HCT116 (cell line): ENCODE measurements around the gene MAST4. TPM values are rescaled to one million over a fixed set of nuclear protein-coding genes. Genes with fewer than 3 reads are reported as not detected.

Source experiments
- ATAC-seq: fragments of 200-7000 bp; cut with Tn5 transposase; 2 replicates; pipeline ENCODE4 v1.9.1; 2020; ENCODE audit warnings: mild to moderate bottlenecking, moderate library complexity
- BruUV-seq: library from RNA; stranded (reverse); fragments of 400-500 nt; replicated peaks from 2 replicates; lab custom pipeline; 2021; lab: Mats Ljungman, UMichigan
- CTCF ChIA-PET: fragments of 300-600 bp; sonication (Branson Sonifier 250); formaldehyde crosslinking; loops from one replicate; lab custom pipeline; 2021; ENCODE audit warnings: antibody characterized with exemption; lab: Charles Lee
- POLR2A ChIA-PET: fragments of 300-600, 350-600 bp; sonication (Branson Sonifier 250); formaldehyde crosslinking; loops from one replicate; lab custom pipeline; 2021; ENCODE audit warnings: antibody characterized with exemption; lab: Charles Lee
- RAD21 ChIA-PET, 2 experiments: fragments of 300-600 bp; sonication (Branson Sonifier 250); formaldehyde crosslinking; loops; one replicate each; lab custom pipeline; 2023; ENCODE audit warnings: low total read pairs in 2 of 2; ENCODE audit not compliant: uncharacterized antibody in 2 of 2, unreplicated experiment in 2 of 2, low non-redundant PET in 1 of 2; lab: Charles Lee
- DNase-seq: peaks from one replicate; pipeline ENCODE4 v3.0.0-alpha.2; 2010; ENCODE audit warnings: low read depth, low spot score
- H2AFZ ChIP-seq: fragments of 200-600 bp; shearing (Covaris generic), sonication (generic); 2 replicates; pipeline ENCODE4 v1.6.1; 2017; ENCODE audit warnings: low read depth, mixed run types, mixed read lengths, antibody characterized with exemption, low read length; ENCODE audit not compliant: poor library complexity, severe bottlenecking
- H3K27ac ChIP-seq: 2 replicates; pipeline ENCODE4 v1.5.1; 2012; ENCODE audit warnings: low read depth, low read length
- H3K27me3 ChIP-seq: fragments of 200-600 bp; sonication (generic); 2 replicates; pipeline ENCODE4 v1.6.1; 2016; ENCODE audit warnings: mixed run types, low read length, mixed read lengths; ENCODE audit not compliant: insufficient read depth
- H3K36me3 ChIP-seq, 2 experiments: fragments of 200-500 bp in 1 of 2; fragments of 200-600 bp in 1 of 2; sonication (Bioruptor generic) in 1 of 2; sonication (generic) in 1 of 2; 2 replicates each; pipeline versions ENCODE4 v1.5.1 to v1.6.1; 2014 to 2016; ENCODE audit warnings: low read length in 2 of 2, inconsistent platforms in 1 of 2, mixed read lengths in 1 of 2, mixed run types in 1 of 2; ENCODE audit not compliant: insufficient read depth in 2 of 2, control insufficient read depth in 1 of 2
- H3K4me1 ChIP-seq, 2 experiments: fragments of 200-600 bp in 1 of 2; sonication (generic) in 1 of 2; 2 replicates each; pipeline versions ENCODE4 v1.5.1 to v1.6.1; 2012 to 2017; ENCODE audit warnings: low read length in 2 of 2, inconsistent platforms in 1 of 2, mild to moderate bottlenecking in 1 of 2, mixed read lengths in 1 of 2, mixed run types in 1 of 2, moderate library complexity in 1 of 2; ENCODE audit not compliant: insufficient read depth in 2 of 2, control insufficient read depth in 1 of 2
- H3K4me2 ChIP-seq: fragments of 200-600 bp; sonication (generic); 2 replicates; pipeline ENCODE4 v1.6.1; 2017; ENCODE audit warnings: mixed run types, low read length, mixed read lengths
- H3K4me3 ChIP-seq, 2 experiments: fragments of 200-600 bp in 1 of 2; sonication (generic) in 1 of 2; replicated peaks in 1 of 2; 2 replicates each; pipeline ENCODE4 v1.5.1; 2011 to 2016; ENCODE audit warnings: low read length in 2 of 2, control low read depth in 1 of 2, low read depth in 1 of 2, mild to moderate bottlenecking in 1 of 2, mixed read lengths in 1 of 2, mixed run types in 1 of 2
- H3K79me2 ChIP-seq: fragments of 200-600 bp; sonication (generic); 2 replicates; pipeline ENCODE4 v1.6.1; 2017; ENCODE audit warnings: mild to moderate bottlenecking, mixed run types, low read length, moderate library complexity, mixed read lengths; ENCODE audit not compliant: insufficient read depth
- H3K9ac ChIP-seq: fragments of 200-600 bp; sonication (generic); 2 replicates; pipeline ENCODE4 v1.6.1; 2016; ENCODE audit warnings: low read length, mixed read lengths
- H3K9me2 ChIP-seq: fragments of 200-600 bp; sonication (generic), shearing (Covaris generic); 2 replicates; pipeline ENCODE4 v1.6.1; 2017; ENCODE audit warnings: mixed run types, mild to moderate bottlenecking, moderate library complexity; ENCODE audit not compliant: insufficient read depth
- H3K9me3 ChIP-seq, 2 experiments: fragments of 200-500 bp in 1 of 2; fragments of 200-600 bp in 1 of 2; sonication (Bioruptor generic) in 1 of 2; sonication (generic) in 1 of 2; 2 replicates each; pipeline ENCODE4 v1.6.1; 2014 to 2017; ENCODE audit warnings: low read length in 2 of 2, mixed read lengths in 2 of 2, inconsistent platforms in 1 of 2, low read depth in 1 of 2, mild to moderate bottlenecking in 1 of 2, mixed run types in 1 of 2, moderate library complexity in 1 of 2; ENCODE audit not compliant: control insufficient read depth in 1 of 2, insufficient read depth in 1 of 2
- H4K20me1 ChIP-seq: fragments of 200-600 bp; sonication (generic), shearing (Covaris generic); 2 replicates; pipeline ENCODE4 v1.6.1; 2017; ENCODE audit warnings: mixed run types, mild to moderate bottlenecking, moderate library complexity; ENCODE audit not compliant: insufficient read depth
- CEBPB ChIP-seq: IDR thresholded peaks from 2 replicates; pipeline ENCODE4 v1.6.1; 2012; ENCODE audit warnings: low read depth
- ELF1 ChIP-seq: IDR thresholded peaks from 2 replicates; pipeline ENCODE4 v1.6.1; 2012; ENCODE audit warnings: low read depth, borderline replicate concordance
- EZH2phosphoT487 ChIP-seq: fragments of 200-600 bp; IDR thresholded peaks from 2 replicates; pipeline ENCODE4 v1.6.1; 2018; ENCODE audit warnings: antibody characterized with exemption, borderline replicate concordance
- POLR2A ChIP-seq: IDR thresholded peaks from 2 replicates; pipeline ENCODE4 v1.7.0; 2011; ENCODE audit warnings: borderline replicate concordance; ENCODE audit not compliant: insufficient read depth, insufficient read length; ENCODE audit errors: extremely low read depth
- REST ChIP-seq: IDR thresholded peaks from 2 replicates; pipeline ENCODE4 v1.6.1; 2012; ENCODE audit warnings: low read depth
- ZBTB33 ChIP-seq: IDR thresholded peaks from 2 replicates; pipeline ENCODE4 v1.6.1; 2011; ENCODE audit warnings: mild to moderate bottlenecking, low read length, moderate library complexity; ENCODE audit not compliant: insufficient replicate concordance; ENCODE audit errors: extremely low read depth
- ZNF274 ChIP-seq: fragments of 200-500 bp; sonication (Bioruptor generic); IDR thresholded peaks from 2 replicates; pipeline ENCODE4 v1.6.1; 2014; ENCODE audit warnings: mild to moderate bottlenecking, low read depth, low read length, inconsistent platforms
- intact Hi-C: fragments of 100-400 bp; cut with micrococcal nuclease; formaldehyde crosslinking; loops from 2 replicates; pipeline ENCODE4 v1.10.0; 2022
- total RNA-seq: library from RNA; stranded (reverse); gene quantifications from one replicate; pipeline ENCODE4 v1.2.1, GENCODE V29; 2021; ENCODE audit not compliant: unreplicated experiment

The MAST4 gene
- total RNA-seq, 1 experiment from 2014 or later = 1.1 TPM

- intact Hi-C loops = loop anchor here (5.0 kb wide), 1 partner anchor 434 kb away; no protein-coding TSS in a partner anchor
- no peak overlapping the region for H3K27ac ChIP-seq
- DNase-seq = no peak
These were observed 145.2 kb downstream of the MAST4 start for GRCh38 chr5:66741394-66741793.

More at GRCh38 chr5:66741394-66741793, 145.2 kb downstream of the MAST4 start:
- Histone ChIP-seq H3K9me3 (no peaks in the 10 kb centered on the region), H3K4me1 (no peaks in the 10 kb centered on the region), H3K9ac (no peak overlapping the region), H2AFZ (no peak overlapping the region), H3K4me2 (no peak overlapping the region), H3K4me3 (no peak overlapping the region), H3K27me3 (peaks cover 48% of the 10 kb centered on the region), H3K79me2 (no peaks in the 10 kb centered on the region), H3K36me3 (no peaks in the 10 kb centered on the region), H3K9me2 (no peaks in the 10 kb centered on the region), H4K20me1 (no peaks in the 10 kb centered on the region)
- RAD21 ChIA-PET = no interaction called here
- no TSS peak for BruUV-seq
- POLR2A ChIA-PET = no interaction called here
- TF ChIP-seq POLR2A (no peak), ZNF274 (no peak), ELF1 (no peak), EZH2phosphoT487 (no peak), ZBTB33 (no peak), REST (no peak), CEBPB (no peak)
- CTCF ChIA-PET = interaction anchor here (1.2 to 2.2 kb wide), 3 partner anchors 55 to 435 kb away, joined by 3 to 12 read pairs (median 3); no protein-coding TSS in a partner anchor
- no peak for ATAC-seq
